Ovary (tissue), 9 donors: ENCODE results near the gene APOBEC3H. TPM values are rescaled to one million over a fixed set of nuclear protein-coding genes. Genes with fewer than 3 reads are reported as not detected.
A peak's percentile ranks its signal among the peaks of the same experiment; 100 is the strongest.

Experiments used
- DNase-seq, 5 donors: peaks; one replicate each; pipeline ENCODE4 v3.0.0-alpha.2; 2019 to 2020
- H3K27ac ChIP-seq, 2 donors: fragments of 200-600 bp; one replicate each; pipeline versions ENCODE4 v1.5.1 to v1.8.0; 2019 to 2022
- H3K27me3 ChIP-seq: fragments of 200-600 bp; one replicate; pipeline ENCODE4 v1.8.0; 2022
- H3K36me3 ChIP-seq: fragments of 200-600 bp; sonication (generic); one replicate; pipeline ENCODE4 v1.5.1; 2019
- H3K4me1 ChIP-seq: one replicate; pipeline ENCODE4 v1.8.1; 2013; ENCODE audit warnings: mild to moderate bottlenecking, moderate library complexity; ENCODE audit not compliant: insufficient read depth
- H3K4me3 ChIP-seq: fragments of 200-600 bp; sonication (generic); one replicate; pipeline ENCODE4 v1.5.1; 2017
- H3K9me3 ChIP-seq, 2 donors: fragments of 200-600 bp in 1 of 2; sonication (generic) in 1 of 2; one replicate each; pipeline versions ENCODE4 v1.5.1 to v1.8.1; 2013 to 2019; ENCODE audit warnings: mild to moderate bottlenecking in 1 of 2, moderate library complexity in 1 of 2
- CTCF ChIP-seq, 3 donors: fragments of 450-650 bp in 2 of 3; fragments of 200-600 bp in 1 of 3; IDR thresholded peaks; one replicate each; pipeline versions ENCODE4 v1.5.1 to v1.8.0; 2016 to 2022; ENCODE audit warnings: antibody characterized with exemption in 3 of 3, mild to moderate bottlenecking in 1 of 3
- EP300 ChIP-seq: sonication (generic); formaldehyde crosslinking; IDR thresholded peaks from one replicate; pipeline ENCODE4 v1.6.1; 2017; ENCODE audit warnings: antibody characterized with exemption
- POLR2A ChIP-seq: fragments of 450-650 bp; IDR thresholded peaks from one replicate; pipeline ENCODE4 v1.6.1; 2017; ENCODE audit warnings: antibody characterized with exemption, mild to moderate bottlenecking, moderate library complexity
- WGBS, 3 donors: extraction: QIAGEN DNeasy Blood & Tissue Kit in 1 of 3; methylation state at CpG; one replicate each; pipeline versions ENCODE4 v1.1.5 to v1.1.7; 2013 to 2017; 5-methylcytosine and 5-hydroxymethylcytosine counted together
- intact Hi-C, 4 donors: fragments of 100-400 bp; cut with DNase I; formaldehyde crosslinking; loops; one replicate each; pipeline versions ENCODE4 v1.11.0 to v1.15.1; 2022 to 2023
- polyA plus RNA-seq, 2 donors: library from polyadenylated mRNA; stranded (reverse); fragments of 200-250 nt in 1 of 2; fragments of 350-450 nt in 1 of 2; fragmentation: Illumina TruSeq in 1 of 2; extraction: RNeasy Lipid Tissue Mini Kit (QIAGEN cat#74804) in 1 of 2; gene quantifications; one replicate each; pipeline ENCODE4 v1.2.3, GENCODE V29; 2013 to 2014
- total RNA-seq, 7 donors: library from RNA; depleted of rRNA in 2 of 7; stranded (reverse); fragments of >200 nt in 2 of 7; fragmentation: NEBNext Ultra II Directional in 3 of 7; extraction: Animal tissue kit (Norgen Biotek cat#: 25700) in 3 of 7; gene quantifications; one replicate each; pipeline versions ENCODE4 v1.1.0 to v1.2.4, GENCODE V29; 2016 to 2023
- donor health status: DM: no; HTN: no; CAD: no; lungs with moderate emphysema.
- donor health status: DM: no; HTN: no; CAD: no.
- donor health status: Bipolar disorder and iron deficiency.
- donor health status: DM: yes; HTN: yes; CAD: no.
- donor health status: DM: no; HTN: no; CAD: no.
- donor health status: DM: yes; HTN: yes; CAD: no.

APOBEC3H gene
- total and polyA plus RNA-seq, 9 donors: 0.23 to 0.97 (median 0.31) TPM; not detected in 6

GRCh38 chr22:39136317-39136716 lies 39.3 kb downstream of the APOBEC3H start:
- Histone ChIP-seq H3K4me1 (peaks cover 6% of the 10 kb centered on the region), H3K36me3 (no peaks in the 10 kb centered on the region), H3K27ac (no peak overlapping the region), H3K9me3 (no peaks in the 10 kb centered on the region), H3K27me3 (no peaks in the 10 kb centered on the region), H3K4me3 (no peak overlapping the region)
- TF ChIP-seq CTCF (IDR thresholded peaks at IDR 0.05): no peak
- no peak for TF ChIP-seq EP300
- no peak for TF ChIP-seq POLR2A
- intact Hi-C loops: loop anchor here in 1 of 4 donors (10.0 kb wide), 1 partner anchor 122 kb away; the partner anchor contains the start of gene APOBEC3C
- DNase-seq: no peak
- WGBS, 3 donors: 91 to 92% (median 92%) methylated on average over 8 of the region's 8 CpGs

GRCh38 chr22:39138357-39138997 lies 41.4 kb downstream of the APOBEC3H start:
- WGBS, 3 donors: 79 to 81% (median 80%) methylated on average over 14 of the region's 14 CpGs
- DNase-seq: no peak
- Histone ChIP-seq H3K9me3 (no peaks in the 10 kb centered on the region), H3K27ac (no peak overlapping the region), H3K27me3 (no peaks in the 10 kb centered on the region), H3K36me3 (no peaks in the 10 kb centered on the region), H3K4me3 (no peak overlapping the region), H3K4me1 (peaks cover 3% of the 10 kb centered on the region)
- TF ChIP-seq EP300 (no peak), CTCF (IDR thresholded peaks at IDR 0.05) (no peak), POLR2A (no peak)
- intact Hi-C loops: loop anchor here in 1 of 4 donors (10.0 kb wide), 1 partner anchor 124 kb away; the partner anchor contains the start of gene APOBEC3C

- DNase-seq: no peak
- intact Hi-C loops: loop anchor here in 1 of 4 donors (10.0 kb wide), 1 partner anchor 125 kb away; the partner anchor contains the start of gene APOBEC3C
- 55 to 62% (median 56%) methylated on average over 7 of the region's 7 CpGs for WGBS, 3 donors
These were observed 42.9 kb downstream of the APOBEC3H start for GRCh38 chr22:39139933-39140332.

GRCh38 chr22:39142088-39142680 lies 45.1 kb downstream of the APOBEC3H start:
- intact Hi-C loops: no loop called here
- Histone ChIP-seq H3K9me3 (no peaks in the 10 kb centered on the region), H3K36me3 (no peaks in the 10 kb centered on the region), H3K27ac (no peak overlapping the region), H3K4me1 (peaks cover 10% of the 10 kb centered on the region), H3K27me3 (no peaks in the 10 kb centered on the region), H3K4me3 (no peak overlapping the region)
- DNase-seq: peak in 1 of 5 donors; percentile 18
- WGBS, 3 donors: 93 to 94% (median 93%) methylated on average over 14 of the region's 14 CpGs
- TF ChIP-seq POLR2A (no peak), EP300 (no peak), CTCF (IDR thresholded peaks at IDR 0.05) (no peak)

More at GRCh38 chr22:39139933-39140332, 42.9 kb downstream of the APOBEC3H start:
- Histone ChIP-seq H3K4me3 (no peak overlapping the region), H3K4me1 (peaks cover 7% of the 10 kb centered on the region), H3K27me3 (no peaks in the 10 kb centered on the region), H3K27ac (no peak overlapping the region), H3K36me3 (no peaks in the 10 kb centered on the region), H3K9me3 (no peaks in the 10 kb centered on the region)
- TF ChIP-seq CTCF (IDR thresholded peaks at IDR 0.05): no peak
- no peak for TF ChIP-seq POLR2A
- TF ChIP-seq EP300: no peak
